Prostate gland (tissue), 2 donors: ENCODE measurements around the gene HARS1.

Experiments used
- POLR2A ChIP-seq: fragments of 450-650 bp; IDR thresholded peaks from one replicate; pipeline ENCODE4 v1.6.1; 2016; ENCODE audit warnings: antibody characterized with exemption, mild to moderate bottlenecking
- POLR2AphosphoS5 ChIP-seq: sonication (generic); formaldehyde crosslinking; IDR thresholded peaks from one replicate; pipeline ENCODE4 v1.6.1; 2017; ENCODE audit warnings: antibody characterized with exemption
- TF ChIP-seq, protein P1 (sequence below), 4 experiments: fragments of 200-600 bp in 2 of 4; fragments of 450-650 bp in 2 of 4; sonication (generic) in 2 of 4; IDR thresholded peaks; 1 replicate in 3 of 4; 2 replicates in 1 of 4; pipeline ENCODE4 v1.5.1; 2016 to 2019; ENCODE audit warnings: antibody characterized with exemption in 4 of 4, mild to moderate bottlenecking in 2 of 4, moderate library complexity in 2 of 4

DNA sequence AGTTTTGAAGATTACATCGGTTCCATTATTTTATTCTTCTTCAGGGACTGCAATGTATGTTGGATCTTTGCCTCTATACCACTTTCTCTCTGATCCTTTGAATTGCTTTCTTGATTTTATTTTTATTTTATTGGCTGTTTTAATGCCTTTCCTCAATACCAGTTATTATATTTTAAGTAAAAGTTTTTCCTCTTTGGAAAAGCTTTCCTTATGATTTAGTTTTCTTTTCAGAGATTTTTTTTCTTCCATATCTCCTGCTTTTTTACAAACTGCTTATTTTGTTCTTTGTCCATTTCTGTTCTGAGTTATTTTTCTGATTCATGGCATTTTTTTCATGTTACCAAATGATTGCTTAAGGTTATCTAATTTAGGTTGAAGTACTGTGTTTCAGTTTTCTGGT lies 20.6 kb upstream of the HARS1 start:
- TF ChIP-seq, protein P1, sequence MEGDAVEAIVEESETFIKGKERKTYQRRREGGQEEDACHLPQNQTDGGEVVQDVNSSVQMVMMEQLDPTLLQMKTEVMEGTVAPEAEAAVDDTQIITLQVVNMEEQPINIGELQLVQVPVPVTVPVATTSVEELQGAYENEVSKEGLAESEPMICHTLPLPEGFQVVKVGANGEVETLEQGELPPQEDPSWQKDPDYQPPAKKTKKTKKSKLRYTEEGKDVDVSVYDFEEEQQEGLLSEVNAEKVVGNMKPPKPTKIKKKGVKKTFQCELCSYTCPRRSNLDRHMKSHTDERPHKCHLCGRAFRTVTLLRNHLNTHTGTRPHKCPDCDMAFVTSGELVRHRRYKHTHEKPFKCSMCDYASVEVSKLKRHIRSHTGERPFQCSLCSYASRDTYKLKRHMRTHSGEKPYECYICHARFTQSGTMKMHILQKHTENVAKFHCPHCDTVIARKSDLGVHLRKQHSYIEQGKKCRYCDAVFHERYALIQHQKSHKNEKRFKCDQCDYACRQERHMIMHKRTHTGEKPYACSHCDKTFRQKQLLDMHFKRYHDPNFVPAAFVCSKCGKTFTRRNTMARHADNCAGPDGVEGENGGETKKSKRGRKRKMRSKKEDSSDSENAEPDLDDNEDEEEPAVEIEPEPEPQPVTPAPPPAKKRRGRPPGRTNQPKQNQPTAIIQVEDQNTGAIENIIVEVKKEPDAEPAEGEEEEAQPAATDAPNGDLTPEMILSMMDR (IDR thresholded peaks at IDR 0.05), result no peak
- TF ChIP-seq POLR2AphosphoS5 (no peak), POLR2A (no peak)
